Mucosa of gallbladder (tissue), 1 donor: Measurements from ENCODE around the gene SORCS3. TPM values are rescaled to one million over a fixed set of nuclear protein-coding genes. Genes with fewer than 3 reads are reported as not detected.

Experiments
- DNase-seq: peaks from one replicate; pipeline ENCODE4 v3.0.0-alpha.2; 2020; ENCODE audit warnings: low spot score
- total RNA-seq: library from RNA; stranded (reverse); gene quantifications from one replicate; pipeline ENCODE4 v1.2.1, GENCODE V29; 2021
- donor health status: DM: no; HTN: no; CAD: no.

Gene SORCS3
- total RNA-seq, 1 donor from 2014 or later: 0.17 TPM

DNA sequence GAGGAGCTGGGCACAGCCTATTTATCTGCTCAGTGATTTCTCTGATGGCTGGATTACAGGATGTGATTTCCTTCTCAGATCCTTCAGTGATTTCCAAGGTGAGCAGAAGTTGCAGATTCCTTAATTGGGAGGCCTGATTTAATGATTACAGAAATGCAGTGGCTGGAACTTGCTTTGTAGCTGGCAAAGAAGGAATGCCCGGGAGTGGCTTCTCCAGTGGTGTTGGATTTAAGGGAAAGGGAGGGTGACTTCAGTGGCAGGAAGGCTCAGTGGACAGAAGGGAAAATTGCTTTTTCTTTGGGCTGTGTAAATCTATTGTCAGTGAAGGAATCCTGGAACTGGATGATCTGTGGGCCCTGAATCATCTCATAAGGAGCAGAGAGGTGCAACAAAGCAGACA lies 5.1 kb downstream of the SORCS3 start:
- no peak for DNase-seq

- DNase-seq: no peak
Observed at GRCh38 chr10:104648421-104648820, 7.3 kb downstream of the SORCS3 start.

- DNase-seq: no peak
Observed at GRCh38 chr10:104650072-104650471, 9.0 kb downstream of the SORCS3 start.

DNA sequence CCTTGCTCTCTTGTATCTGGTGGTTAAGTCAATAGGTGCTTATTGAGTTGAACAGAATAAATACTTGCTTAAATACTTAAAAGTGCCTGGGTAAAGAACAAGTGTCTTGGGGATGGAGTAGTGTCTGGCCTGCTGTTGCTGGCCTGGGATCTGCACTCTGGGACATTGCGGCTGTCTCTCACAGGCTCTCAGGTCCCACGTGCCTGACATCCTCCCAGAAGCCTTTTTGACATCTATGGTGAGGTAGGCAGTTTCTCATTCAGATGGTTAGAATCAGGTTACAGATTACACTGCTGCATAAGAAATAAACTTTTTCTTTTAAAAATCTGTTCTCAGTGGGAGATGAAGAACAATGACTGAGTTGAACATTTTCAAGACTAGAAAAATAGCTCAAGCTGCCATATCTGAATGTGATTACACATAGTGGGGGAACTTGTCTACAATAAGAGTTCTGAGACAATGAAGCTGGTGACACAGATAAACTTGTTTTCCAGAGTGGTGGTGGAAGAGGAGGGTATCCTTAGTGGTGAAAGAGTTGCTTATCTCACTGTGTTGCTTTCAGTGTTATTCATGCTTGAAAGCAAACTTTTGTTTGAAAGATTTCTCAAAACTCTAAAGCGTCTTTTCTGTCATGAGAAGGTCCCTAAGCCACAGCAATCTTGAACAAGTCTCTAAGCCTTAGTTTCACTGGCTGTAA lies 9.7 kb downstream of the SORCS3 start:
- DNase-seq: no peak

DNA sequence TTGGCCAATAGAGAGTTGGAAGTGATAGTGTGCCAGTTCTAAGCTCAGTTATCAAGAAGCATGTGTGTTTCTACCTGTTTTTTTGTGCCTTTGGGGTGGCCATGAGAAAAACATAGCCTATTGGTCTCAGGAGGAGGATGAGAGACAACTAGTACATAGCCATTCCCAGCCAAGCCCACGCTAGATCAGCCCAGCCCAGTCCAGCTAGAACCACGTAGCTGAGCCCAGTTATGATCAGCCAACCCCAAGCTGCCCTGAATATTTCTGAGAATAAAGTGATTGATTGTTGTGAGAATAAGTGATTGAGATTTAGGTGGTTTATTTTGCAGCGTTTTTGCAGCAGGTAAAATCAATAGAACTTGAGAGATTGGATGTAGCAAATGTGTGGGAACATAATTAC lies 15.9 kb downstream of the SORCS3 start:
- DNase-seq: no peak

DNA sequence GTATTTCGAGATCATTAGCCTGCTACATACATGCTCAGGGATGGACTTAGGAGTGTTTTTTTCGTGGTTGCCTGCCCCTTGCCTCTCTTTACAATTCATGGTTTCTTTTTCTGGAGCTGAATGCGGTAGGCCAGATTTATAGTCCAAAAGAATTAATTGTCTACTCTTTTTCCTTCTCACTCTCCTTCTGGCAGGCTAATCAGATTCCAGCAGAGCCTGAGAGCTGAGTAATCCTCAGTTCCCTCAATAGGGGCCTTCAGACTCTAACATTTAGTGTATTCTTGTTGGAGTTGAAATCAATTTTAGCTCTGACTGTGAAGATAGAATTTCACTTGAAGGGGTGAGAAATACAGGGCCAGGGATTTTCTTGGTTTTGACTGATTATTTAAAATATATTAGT lies 16.4 kb downstream of the SORCS3 start:
- no peak for DNase-seq

DNA sequence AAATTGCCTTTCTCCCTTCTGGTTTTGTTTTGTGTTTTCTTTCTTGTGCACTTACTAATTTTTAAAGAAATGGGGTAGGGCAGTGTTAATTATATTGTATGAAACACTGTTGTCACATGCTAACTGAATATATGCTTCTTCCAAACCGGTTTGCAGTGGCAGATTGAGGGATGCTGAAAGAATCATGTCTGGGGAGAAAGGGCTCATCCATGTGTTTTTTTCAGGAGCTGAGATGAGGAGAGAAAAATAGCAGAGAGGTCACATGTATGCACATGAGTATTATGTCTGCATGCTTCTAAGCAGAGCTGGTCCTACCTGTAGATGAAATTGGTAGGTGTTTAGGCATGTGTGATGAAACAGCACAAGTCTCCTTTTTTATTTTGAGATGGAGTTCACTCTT lies 17.0 kb downstream of the SORCS3 start:
- no peak for DNase-seq

DNA sequence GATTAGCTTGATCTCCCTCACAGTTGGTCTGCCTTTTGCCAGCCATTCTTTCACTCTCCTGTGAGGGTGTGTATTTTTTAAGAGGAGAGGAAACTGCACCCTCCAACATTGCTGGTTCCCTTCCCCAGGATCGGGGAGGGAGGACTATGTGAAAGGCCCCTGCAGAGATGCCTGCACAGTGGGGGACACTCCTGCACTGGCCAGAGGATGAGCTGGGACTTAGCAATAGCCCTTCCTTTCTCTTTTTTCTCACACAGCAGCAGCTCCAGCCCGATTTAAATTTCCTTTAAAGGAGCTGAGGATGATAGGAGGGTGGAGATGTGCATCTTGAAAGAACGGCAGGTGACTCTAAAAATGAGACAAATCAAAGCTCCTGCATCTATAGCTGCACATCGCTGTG lies 18.7 kb downstream of the SORCS3 start:
- no peak for DNase-seq

- no peak for DNase-seq
Observed at GRCh38 chr10:104663076-104663475, 22.0 kb downstream of the SORCS3 start.

GRCh38 chr10:104663563-104663962 lies 22.5 kb downstream of the SORCS3 start:
- DNase-seq: no peak

GRCh38 chr10:104664205-104664604 lies 23.1 kb downstream of the SORCS3 start:
- no peak for DNase-seq

GRCh38 chr10:104665174-104665573 lies 24.1 kb downstream of the SORCS3 start:
- no peak for DNase-seq

DNA sequence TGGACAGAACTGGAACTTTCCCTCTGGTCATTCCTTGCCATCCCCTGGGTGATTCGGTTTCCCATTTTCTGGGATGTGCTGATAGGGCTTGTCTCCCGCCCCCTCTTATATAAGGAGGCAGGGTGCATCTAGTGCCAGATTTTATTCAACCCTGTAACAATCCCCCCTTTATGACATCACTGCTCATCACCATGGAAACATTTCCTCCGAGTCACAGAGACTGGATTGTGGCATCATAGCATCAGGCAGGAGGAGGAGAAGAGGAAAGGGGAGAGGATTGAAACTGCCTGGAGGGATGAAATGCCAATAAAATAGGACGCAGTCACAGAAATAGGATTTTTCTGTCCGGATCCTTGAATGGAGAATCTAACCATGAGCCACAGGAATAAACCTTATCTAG lies 25.0 kb downstream of the SORCS3 start:
- DNase-seq: no peak

DNA sequence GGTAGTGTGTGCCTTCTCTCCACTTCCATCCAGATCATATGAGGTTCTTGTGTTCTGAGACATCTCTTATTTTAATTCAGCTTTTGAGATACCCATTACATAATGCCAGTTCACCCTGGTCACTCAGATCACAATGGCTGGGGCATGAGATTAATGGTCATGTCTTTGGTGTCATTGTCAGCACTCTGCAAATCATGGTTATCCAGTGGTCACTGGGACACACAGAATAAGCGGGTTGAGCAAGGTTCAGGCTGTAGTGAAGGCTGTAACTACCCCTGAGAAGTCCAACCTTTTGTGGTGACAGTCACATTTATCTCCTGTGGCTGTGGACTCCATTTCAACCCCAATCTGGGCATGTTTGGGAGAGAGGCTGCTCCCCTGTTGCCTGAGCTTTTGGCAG lies 35.8 kb downstream of the SORCS3 start:
- DNase-seq: no peak

DNA sequence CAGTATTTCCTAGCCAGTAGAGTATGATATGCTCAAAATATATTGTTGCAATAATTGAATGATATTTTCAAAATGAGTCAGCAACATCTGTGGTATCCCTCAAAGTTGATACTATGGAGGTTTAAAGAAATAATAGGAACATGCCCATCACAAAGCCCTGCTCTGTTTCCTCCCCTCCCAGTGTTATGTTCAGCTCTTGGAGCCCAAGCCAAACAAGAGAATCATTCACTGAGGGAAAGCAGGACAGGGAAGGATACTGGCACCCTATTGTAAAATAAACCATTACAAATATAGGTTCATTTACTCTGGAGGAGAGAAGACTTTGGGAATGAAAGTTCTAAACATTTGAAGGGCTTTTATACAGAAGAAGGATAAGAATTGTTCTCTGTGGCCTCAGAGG lies 37.6 kb downstream of the SORCS3 start:
- DNase-seq: no peak

DNA sequence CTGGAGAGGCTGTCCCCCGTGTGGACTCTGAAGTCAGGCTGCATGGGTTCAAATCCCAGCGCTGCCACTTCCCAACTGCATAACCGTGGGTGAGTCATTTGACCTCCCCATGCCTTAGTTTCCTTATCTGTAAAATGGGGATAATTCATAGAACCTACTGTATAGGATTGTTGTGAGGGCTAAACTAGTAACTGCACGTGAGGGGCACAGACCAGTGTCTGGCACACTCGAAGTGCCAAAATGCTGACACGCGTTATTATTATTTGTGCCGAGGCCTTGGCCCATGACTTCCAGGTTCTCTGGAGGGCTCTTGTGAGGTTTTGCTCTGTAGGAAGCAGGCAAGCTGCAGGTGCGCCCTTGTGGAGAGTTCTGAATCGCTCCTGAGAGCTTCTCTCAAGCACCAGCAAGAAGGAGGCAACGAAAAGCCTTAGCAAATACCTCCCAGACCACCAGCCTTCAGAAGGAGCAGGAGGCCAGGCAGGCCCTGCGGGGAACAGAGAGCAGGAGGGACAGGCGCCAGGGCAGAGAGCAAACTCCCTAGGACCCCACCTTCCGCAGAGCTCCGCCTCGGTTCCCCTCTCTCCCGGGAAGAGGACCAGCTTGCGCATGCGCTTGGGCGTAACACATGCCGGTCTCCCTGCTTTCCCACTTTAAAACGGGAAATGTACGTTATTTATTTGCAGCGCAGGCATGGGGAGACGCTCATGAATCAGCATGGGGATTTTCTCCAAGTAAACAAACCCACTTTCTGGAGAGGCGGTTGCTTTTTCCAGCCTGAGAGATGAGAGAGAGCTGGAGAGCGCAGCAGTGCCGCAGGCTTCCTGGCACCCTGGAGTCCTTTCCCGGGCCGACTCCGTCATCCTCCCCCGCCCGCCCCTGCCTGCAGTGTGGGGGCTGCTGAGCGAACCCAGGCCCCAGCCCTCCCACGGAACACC lies 39.6 kb downstream of the SORCS3 start:
- DNase-seq: peak; percentile 11

DNA sequence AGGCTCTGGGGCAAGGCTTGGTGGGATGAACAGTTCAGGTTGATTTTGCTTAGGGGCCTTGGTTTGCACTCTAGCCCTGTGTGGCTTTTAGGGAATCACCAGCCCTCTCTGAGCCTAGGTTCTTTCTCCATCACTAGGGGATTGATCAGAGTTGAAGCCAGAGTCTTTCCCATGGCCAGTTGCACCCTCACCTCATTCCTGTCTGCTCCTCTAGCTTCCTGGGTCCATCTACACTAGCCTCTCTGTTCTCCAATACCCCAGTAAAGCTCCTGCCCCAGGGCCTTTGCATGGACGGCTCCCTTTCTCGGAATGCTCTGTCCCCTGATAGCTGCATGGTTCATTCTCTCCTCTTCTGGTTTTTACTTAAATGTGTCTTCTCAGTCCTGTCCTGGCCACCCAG lies 40.4 kb downstream of the SORCS3 start:
- DNase-seq: no peak

GRCh38 chr10:104683567-104683966 lies 42.5 kb downstream of the SORCS3 start:
- no peak for DNase-seq

DNA sequence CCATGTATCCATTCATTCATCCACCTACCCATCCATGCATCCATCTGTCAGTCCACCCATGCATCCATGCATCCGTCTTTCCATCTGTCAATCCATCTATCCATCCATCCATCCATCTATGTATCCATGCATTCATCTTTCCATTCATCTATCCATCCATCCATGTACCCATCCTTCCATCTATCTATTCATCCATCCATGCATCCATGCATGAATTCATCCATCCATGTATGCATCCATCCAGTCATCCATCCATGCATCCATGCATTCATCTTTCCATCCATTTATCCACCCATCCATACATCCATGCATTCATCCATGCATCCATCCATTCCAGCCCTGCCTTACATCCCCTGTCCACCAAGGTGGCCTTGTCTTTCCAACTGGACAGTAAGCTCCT lies 45.7 kb downstream of the SORCS3 start:
- no peak for DNase-seq

DNA sequence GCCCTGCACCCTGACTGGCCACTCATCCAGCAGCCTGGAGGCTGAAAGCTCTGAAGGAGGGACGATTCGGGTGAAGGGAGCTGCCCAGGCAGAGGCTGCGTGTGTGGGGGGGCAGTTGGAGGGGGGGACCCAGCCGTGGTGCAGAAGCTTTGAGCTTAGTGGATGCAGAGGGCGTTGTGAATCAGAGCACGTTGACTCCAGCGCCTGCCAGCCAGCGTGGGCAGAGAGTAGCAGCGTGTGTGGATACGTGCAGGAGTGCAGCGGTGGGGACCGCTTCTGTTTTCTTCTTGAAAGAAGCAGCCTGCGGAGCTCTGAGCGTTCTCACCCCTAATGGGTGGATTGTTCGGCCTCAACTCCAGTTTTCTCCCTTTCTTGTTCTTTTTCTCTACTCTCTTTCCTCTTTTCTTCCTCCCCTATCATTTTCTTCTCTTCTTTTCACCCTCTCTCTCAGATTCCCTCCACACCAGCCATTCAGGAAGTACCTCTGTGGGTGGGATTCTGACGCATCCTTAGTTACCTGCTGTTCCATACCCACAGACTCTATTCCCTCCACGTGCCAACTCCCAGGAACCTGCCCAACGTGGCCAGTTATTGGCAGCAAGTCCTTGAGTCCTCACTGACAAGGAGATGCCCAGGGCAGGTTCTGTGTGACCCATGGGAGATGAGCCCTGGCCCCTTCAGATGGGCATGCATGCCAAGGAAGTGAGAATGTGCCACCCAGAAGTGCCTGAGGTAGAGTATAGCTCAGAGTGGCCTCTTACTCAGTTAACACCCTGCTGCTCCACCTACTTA lies 47.4 kb downstream of the SORCS3 start:
- no peak for DNase-seq

GRCh38 chr10:104689105-104689504 lies 48.0 kb downstream of the SORCS3 start:
- no peak for DNase-seq

GRCh38 chr10:104689547-104689946 lies 48.5 kb downstream of the SORCS3 start:
- DNase-seq: no peak
